Body of pancreas (tissue), 4 donors: ENCODE results near the gene COTL1. TPM values are rescaled to one million over a fixed set of nuclear protein-coding genes. Genes with fewer than 3 reads are reported as not detected.

Experiments used
- ATAC-seq: fragments of 150-250 bp; one replicate; pipeline ENCODE4 v1.9.1; 2016
- DNase-seq, 4 donors: peaks; one replicate each; pipeline ENCODE4 v3.0.0-alpha.2; 2019
- H3K27ac ChIP-seq, 4 donors: fragments of 200-600 bp; sonication (generic); 1 replicate in 3 of 4; 2 replicates in 1 of 4; pipeline versions ENCODE4 v1.5.1 to v1.6.1; 2016 to 2019; ENCODE audit warnings: mild to moderate bottlenecking in 1 of 4, mixed read lengths in 1 of 4, moderate library complexity in 1 of 4
- H3K27me3 ChIP-seq, 2 donors: fragments of 200-600 bp; sonication (generic); one replicate each; pipeline ENCODE4 v1.6.0; 2016; ENCODE audit warnings: mild to moderate bottlenecking in 1 of 2
- H3K36me3 ChIP-seq, 2 donors: fragments of 200-600 bp; sonication (generic); replicated peaks in 1 of 2; 2 replicates each; pipeline ENCODE4 v1.5.1; 2016; ENCODE audit warnings: low read depth in 2 of 2; ENCODE audit not compliant: insufficient read depth in 1 of 2
- H3K4me1 ChIP-seq: fragments of 200-600 bp; sonication (generic); one replicate; pipeline ENCODE4 v1.6.0; 2016
- H3K4me3 ChIP-seq, 2 donors: fragments of 200-600 bp; sonication (generic); 1 replicate in 1 of 2; 2 replicates in 1 of 2; pipeline ENCODE4 v1.5.1; 2016 to 2019
- H3K9me3 ChIP-seq, 3 donors: fragments of 200-600 bp; sonication (generic); 1 replicate in 2 of 3; 2 replicates in 1 of 3; pipeline ENCODE4 v1.5.1; 2016
- CTCF ChIP-seq, 7 experiments: fragments of 450-650 bp in 4 of 7; fragments of 200-600 bp in 3 of 7; sonication (generic) in 3 of 7; IDR thresholded peaks; one replicate each; pipeline ENCODE4 v1.5.1; 2016 to 2019; ENCODE audit warnings: antibody characterized with exemption in 7 of 7
- POLR2A ChIP-seq, 3 donors: fragments of 450-650 bp; IDR thresholded peaks; one replicate each; pipeline ENCODE4 v1.6.1; 2016; ENCODE audit warnings: antibody characterized with exemption in 3 of 3, mild to moderate bottlenecking in 2 of 3
- WGBS, 2 donors: methylation state at CpG; one replicate each; pipeline ENCODE4 v1.1.5; 2017; 5-methylcytosine and 5-hydroxymethylcytosine counted together
- intact Hi-C: fragments of 100-400 bp; cut with DNase I; formaldehyde crosslinking; loops from one replicate; pipeline ENCODE4 v1.15.1; 2023
- total RNA-seq, 2 donors: library from RNA; depleted of rRNA; stranded (reverse); fragments of >200 nt; gene quantifications; one replicate each; pipeline ENCODE4 v1.1.0, GENCODE V29; 2016

Gene COTL1
- total RNA-seq, 2 donors from 2014 or later: 19.7 to 20.4 TPM

- Histone ChIP-seq H3K27ac (no peak overlapping the region), H3K27me3 (no peaks in the 10 kb centered on the region), H3K4me3 (no peak overlapping the region), H3K9me3 (no peaks in the 10 kb centered on the region), H3K36me3 (no peaks in the 10 kb centered on the region), H3K4me1 (peaks cover 14% of the 10 kb centered on the region)
- ATAC-seq (no peak), DNase-seq (no peak)
- no peak for TF ChIP-seq POLR2A (IDR thresholded peaks at IDR 0.05)
- no peak for TF ChIP-seq CTCF (IDR thresholded peaks at IDR 0.05)
- WGBS, 2 donors: 81 to 91% methylated on average over 9 to 14 of the region's 14 CpGs
- intact Hi-C loops: no loop called here
These were observed 47.0 kb downstream of the COTL1 start for GRCh38 chr16:84570739-84571403.

- no peak overlapping the region for H3K4me3 ChIP-seq
- peaks cover 14% of the 10 kb centered on the region for H3K4me1 ChIP-seq
- no peaks in the 10 kb centered on the region for H3K27me3 ChIP-seq
- peak overlapping the region; percentile 17 to 75 (median 52) for H3K27ac ChIP-seq
- ATAC-seq (peak; percentile 76), DNase-seq (peak in 3 of 4 donors; percentile 34 to 62 (median 56))
- H3K36me3 ChIP-seq: no peaks in the 10 kb centered on the region
- intact Hi-C loops: no loop called here
- TF ChIP-seq POLR2A (IDR thresholded peaks at IDR 0.05) (no peak), CTCF (IDR thresholded peaks at IDR 0.05) (no peak)
- WGBS, 2 donors: 15 to 25% methylated on average over 9 of the region's 9 CpGs
- H3K9me3 ChIP-seq: no peaks in the 10 kb centered on the region
These were observed 48.4 kb downstream of the COTL1 start for GRCh38 chr16:84569382-84569987.

GRCh38 chr16:84568066-84568465 lies 49.8 kb downstream of the COTL1 start:
- no peak overlapping the region for H3K27ac ChIP-seq
- WGBS, 2 donors: 93 to 96% methylated on average over 9 of the region's 9 CpGs

GRCh38 chr16:84567286-84567962 lies 50.5 kb downstream of the COTL1 start:
- 87 to 90% methylated on average over 16 of the region's 16 CpGs for WGBS, 2 donors
- TF ChIP-seq CTCF (IDR thresholded peaks at IDR 0.05): no peak
- TF ChIP-seq POLR2A (IDR thresholded peaks at IDR 0.05): no peak
- no peak overlapping the region for H3K27ac ChIP-seq
- H3K4me3 ChIP-seq: no peak overlapping the region
- H3K27me3 ChIP-seq: no peaks in the 10 kb centered on the region
- peaks cover 14% of the 10 kb centered on the region for H3K4me1 ChIP-seq
- intact Hi-C loops: no loop called here
- H3K36me3 ChIP-seq: no peaks in the 10 kb centered on the region
- DNase-seq (no peak), ATAC-seq (no peak)
- H3K9me3 ChIP-seq: no peaks in the 10 kb centered on the region

More at GRCh38 chr16:84568066-84568465, 49.8 kb downstream of the COTL1 start:
- H3K36me3 ChIP-seq: no peaks in the 10 kb centered on the region
- intact Hi-C loops: no loop called here
- peaks cover 14% of the 10 kb centered on the region for H3K4me1 ChIP-seq
- TF ChIP-seq CTCF (IDR thresholded peaks at IDR 0.05): no peak
- TF ChIP-seq POLR2A (IDR thresholded peaks at IDR 0.05): no peak
- ATAC-seq (no peak), DNase-seq (no peak)
- H3K27me3 ChIP-seq: no peaks in the 10 kb centered on the region
- no peaks in the 10 kb centered on the region for H3K9me3 ChIP-seq
- H3K4me3 ChIP-seq: no peak overlapping the region
